ENCODE results near the gene GPR107.

GPR107 gene

GRCh38 chr9:130137081-130137640 is 83.5 kb downstream of the GPR107 start:
- no peak for DNase-seq (ENCODE audit: low spot score)

- no peak for DNase-seq (ENCODE audit: low spot score)
Observed at GRCh38 chr9:130137641-130138081, 84.0 kb downstream of the GPR107 start.

- DNase-seq (ENCODE audit: low spot score): peak; percentile 72
Observed at GRCh38 chr9:130138171-130138653, 84.5 kb downstream of the GPR107 start.

- DNase-seq (ENCODE audit: low spot score): no peak
Observed at GRCh38 chr9:130138791-130139190, 85.1 kb downstream of the GPR107 start.

DNA sequence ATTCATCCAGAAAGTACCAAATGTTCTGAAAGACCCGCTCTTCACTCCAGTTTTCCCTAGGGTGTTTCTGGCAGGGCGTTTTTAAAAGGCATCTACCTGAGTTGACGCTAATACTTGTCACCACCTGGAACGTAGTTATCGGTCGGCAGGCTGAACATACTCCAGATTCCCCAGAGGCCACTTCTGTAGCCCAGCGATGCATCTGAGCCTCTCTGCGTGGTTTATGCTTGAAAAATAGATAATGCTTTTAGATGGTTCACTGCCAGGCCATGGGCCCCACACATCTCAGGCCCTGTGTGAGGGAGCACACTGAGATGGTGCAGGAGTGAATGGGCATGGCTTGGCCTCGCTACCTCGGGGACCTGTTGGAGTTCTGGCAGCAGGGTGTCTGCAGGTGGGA is 85.5 kb downstream of the GPR107 start:
- no peak for DNase-seq (ENCODE audit: low spot score)

- DNase-seq (ENCODE audit: low spot score): no peak
Observed at GRCh38 chr9:130140706-130141105, 87.0 kb downstream of the GPR107 start.

GRCh38 chr9:130142056-130142455 is 88.3 kb downstream of the GPR107 start:
- no peak for DNase-seq (ENCODE audit: low spot score)

GRCh38 chr9:130142641-130143040 is 88.9 kb downstream of the GPR107 start:
- no peak for DNase-seq (ENCODE audit: low spot score)

DNA sequence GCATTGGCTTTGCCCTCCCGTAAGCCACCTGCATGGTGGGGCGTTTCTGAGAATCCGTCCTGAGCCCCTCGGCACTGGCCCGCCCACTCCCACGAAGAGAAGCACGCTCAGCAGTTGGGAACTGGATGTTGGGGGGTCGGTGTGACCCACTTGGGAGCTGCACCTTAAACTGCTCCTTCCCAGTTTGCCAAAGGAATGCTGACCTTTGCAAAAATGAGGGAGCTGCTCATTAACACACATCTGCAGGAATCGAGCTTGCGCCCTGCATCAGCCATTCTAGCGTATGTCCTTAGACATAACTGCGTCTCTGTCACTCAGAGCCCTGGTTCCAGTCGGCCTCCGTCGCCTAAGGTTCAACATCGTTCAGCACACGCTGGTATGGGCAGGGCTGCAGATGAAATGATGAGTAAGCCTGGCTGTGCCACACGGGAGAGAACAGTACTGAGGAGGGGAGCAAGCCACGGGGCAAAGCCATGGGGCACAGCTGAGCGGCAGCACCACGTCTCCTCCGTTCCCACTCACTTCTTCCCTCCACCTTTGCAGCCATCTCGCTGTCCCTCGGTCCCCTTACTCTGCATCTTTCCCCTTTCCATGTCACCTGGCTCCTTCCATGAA is 89.7 kb downstream of the GPR107 start:
- no peak for DNase-seq (ENCODE audit: low spot score)

- DNase-seq (ENCODE audit: low spot score): no peak
Observed at GRCh38 chr9:130143958-130144366, 90.3 kb downstream of the GPR107 start.

- DNase-seq (ENCODE audit: low spot score): no peak
Observed at GRCh38 chr9:130144703-130145102, 91.0 kb downstream of the GPR107 start.

- DNase-seq (ENCODE audit: low spot score): no peak
Observed at GRCh38 chr9:130145658-130146057, 92.0 kb downstream of the GPR107 start.

GRCh38 chr9:130147198-130147597 is 93.5 kb downstream of the GPR107 start:
- DNase-seq (ENCODE audit: low spot score): no peak

DNA sequence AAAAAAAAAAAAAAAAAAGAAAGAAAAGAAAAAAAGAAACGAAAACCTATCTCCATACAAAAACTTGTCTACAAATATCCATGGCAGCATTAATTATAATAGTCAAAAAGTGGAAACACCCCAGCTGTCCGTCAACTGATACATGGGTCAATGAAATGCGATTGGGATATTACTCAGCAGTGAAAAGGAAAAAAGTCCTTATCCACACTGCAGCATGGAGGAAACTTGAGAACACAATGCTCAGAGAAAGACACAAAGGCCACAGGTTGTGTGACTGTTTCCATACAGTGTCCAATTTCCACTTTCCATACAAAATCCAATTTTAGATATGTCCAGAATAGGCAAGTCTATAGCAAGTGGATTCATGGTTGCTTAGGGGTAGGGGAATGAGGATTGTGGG is 94.2 kb downstream of the GPR107 start:
- DNase-seq (ENCODE audit: low spot score): no peak

DNA sequence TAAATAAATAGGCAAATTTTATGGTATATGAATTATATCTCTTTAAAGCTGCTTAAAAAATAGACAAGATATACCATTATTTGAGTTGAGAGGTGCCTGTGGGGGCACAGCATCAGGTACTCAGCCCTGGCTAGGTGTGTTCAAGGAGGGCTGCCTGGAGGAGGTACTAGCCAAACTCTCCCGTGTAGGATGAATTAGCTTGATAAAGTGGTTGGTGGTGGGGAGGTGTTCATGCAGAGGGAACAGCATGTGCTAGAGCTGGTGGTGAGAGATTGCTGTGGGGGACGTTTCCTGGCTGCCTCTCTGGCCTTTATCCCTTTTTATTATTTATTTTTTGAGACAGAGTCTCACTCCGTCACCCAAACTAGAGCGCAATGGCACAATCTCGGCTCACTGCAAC is 95.3 kb downstream of the GPR107 start:
- no peak for DNase-seq (ENCODE audit: low spot score)

GRCh38 chr9:130149654-130150286 is 96.1 kb downstream of the GPR107 start:
- no peak for DNase-seq (ENCODE audit: low spot score)

DNA sequence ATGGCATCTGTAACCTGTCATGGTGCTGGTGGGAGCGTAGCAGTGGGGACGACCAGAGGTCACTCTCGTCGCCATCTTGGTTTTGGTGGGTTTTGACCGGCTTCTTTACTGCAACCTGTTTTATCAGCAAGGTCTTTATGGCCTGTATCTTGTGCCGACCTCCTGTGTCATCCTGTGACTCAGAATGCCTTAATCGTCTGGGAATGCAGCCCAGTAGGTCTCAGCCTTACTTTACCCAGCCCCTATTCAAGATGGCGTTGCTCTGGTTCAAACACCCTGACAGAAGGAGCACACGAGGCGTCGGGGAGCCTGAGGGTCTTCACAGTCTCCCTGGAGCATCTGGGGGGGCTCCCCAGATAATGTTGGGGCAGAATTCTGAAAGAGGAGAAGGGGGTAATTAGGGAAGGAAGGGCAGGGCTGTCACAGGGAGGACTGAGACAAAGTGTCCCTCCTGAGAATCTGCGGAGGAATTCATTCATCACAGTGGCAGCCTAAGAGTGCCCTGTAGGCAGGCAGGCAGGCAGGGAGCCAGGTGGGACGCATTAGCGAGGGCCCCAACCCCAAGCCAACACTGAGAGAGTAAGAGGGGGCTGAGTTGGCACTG is 97.2 kb downstream of the GPR107 start:
- DNase-seq (ENCODE audit: low spot score): no peak

DNA sequence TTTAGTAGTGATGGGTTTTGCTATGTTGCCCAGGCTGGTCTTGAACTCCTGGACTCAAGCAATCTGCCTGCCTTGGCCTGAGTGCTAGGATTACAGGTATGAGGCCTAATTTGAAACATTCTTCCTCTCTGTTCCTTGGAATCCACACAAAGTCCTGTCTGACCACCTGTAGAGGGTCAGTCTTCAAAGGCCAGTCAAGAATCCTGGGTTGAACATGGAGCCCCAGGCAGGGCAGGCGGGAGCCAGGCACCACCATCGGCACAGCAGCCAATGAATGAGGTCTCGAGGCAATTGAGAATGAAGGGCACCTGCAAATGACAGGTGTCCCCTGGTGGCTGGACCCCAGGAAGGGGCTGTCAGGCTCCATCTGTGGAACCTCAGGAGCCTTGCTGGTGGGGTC is 101.1 kb downstream of the GPR107 start:
- no peak for DNase-seq (ENCODE audit: low spot score)

- DNase-seq (ENCODE audit: low spot score): no peak
Observed at GRCh38 chr9:130155647-130156046, 101.9 kb downstream of the GPR107 start.

GRCh38 chr9:130156672-130157071 is 103.0 kb downstream of the GPR107 start:
- DNase-seq (ENCODE audit: low spot score): no peak

- no peak for DNase-seq (ENCODE audit: low spot score)
Observed at GRCh38 chr9:130157079-130157478, 103.4 kb downstream of the GPR107 start.

- DNase-seq (ENCODE audit: low spot score): no peak
Observed at GRCh38 chr9:130158001-130158400, 104.3 kb downstream of the GPR107 start.

DNA sequence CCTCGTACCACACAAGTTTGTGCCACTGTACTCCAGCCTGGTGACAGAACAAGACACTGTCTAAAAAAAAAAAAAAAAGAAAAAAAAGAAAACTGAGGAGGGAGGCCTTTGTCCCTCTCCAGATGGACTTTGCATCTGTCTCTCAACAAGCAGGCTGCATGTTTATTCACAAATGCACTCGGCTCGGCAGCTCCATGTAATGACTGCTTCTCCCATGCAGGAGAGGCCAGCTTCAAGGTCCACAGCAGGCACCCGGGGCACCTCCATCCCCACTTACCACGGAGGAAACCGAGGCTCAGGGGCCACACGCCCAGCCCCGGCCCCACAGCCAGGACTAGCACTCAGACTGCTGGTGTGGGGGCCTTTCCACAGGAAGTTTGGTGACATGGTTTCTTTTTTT is 105.4 kb downstream of the GPR107 start:
- DNase-seq (ENCODE audit: low spot score): no peak

Measured in ecto neural progenitor cell (in vitro differentiated cells).